Caki2 (cell line): ENCODE results near the gene POU5F2. TPM values are rescaled to one million over a fixed set of nuclear protein-coding genes. Genes with fewer than 3 reads are reported as not detected.

Experiments used
- DNase-seq: peaks from one replicate; pipeline ENCODE4 v3.0.0-alpha.2; 2015; ENCODE audit warnings: low read depth
- in situ Hi-C: cut with HindIII; loops from 2 replicates; pipeline ENCODE4 v1.10.0; 2016; ENCODE audit warnings: low sequenced_read_pairs, low pct_unique_long_range_greater_than_20kb, mixed read lengths
- total RNA-seq: library from RNA; depleted of rRNA; stranded (reverse); fragments of >200 nt; shearing (Covaris generic); gene quantifications from 2 replicates; pipeline ENCODE4 v1.2.3, GENCODE V29; 2014; ENCODE audit warnings: low replicate concordance; rRNA removed

The POU5F2 gene
- total RNA-seq, 1 experiment from 2014 or later: not detected

DNA sequence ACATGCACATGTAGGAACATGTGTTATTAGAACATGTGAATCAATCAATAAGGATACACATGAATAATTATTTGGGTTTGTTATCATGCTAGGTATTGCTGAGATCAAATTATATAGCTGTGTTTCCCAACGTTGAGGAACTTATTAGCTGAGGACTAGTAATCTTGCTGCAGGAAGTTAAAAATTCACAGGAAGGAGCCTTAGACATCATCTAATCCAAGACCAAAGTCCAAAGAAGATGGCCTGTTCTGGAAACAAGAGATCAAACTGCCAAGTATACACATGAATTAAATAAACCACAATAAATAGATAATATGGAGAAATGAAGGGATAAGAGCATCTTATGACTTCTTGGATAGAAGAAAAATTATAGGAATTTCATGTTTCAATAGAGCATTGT is 19.9 kb downstream of the POU5F2 start:
- no peak for DNase-seq
- in situ Hi-C loops: no loop called here

DNA sequence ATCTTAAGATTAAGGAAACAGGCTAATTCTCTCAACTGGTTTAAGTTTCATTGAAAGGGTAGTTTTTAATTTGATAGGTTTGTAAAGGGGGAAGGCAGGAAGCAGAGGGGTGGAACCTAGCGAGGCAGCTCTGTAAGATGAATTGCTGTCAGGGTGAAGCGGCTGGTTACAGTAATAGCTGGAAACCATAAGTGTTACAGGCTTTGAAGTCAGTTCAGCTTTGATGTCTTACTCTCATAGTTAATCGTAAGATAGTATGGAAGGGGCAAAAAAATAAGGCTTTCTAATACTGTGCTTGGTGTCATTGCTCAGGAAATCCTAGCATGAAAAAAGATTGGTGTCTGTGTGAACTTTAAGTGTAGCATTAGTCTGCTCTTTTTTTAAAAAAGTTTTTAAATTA is 20.3 kb downstream of the POU5F2 start:
- in situ Hi-C loops: no loop called here
- no peak for DNase-seq

DNA sequence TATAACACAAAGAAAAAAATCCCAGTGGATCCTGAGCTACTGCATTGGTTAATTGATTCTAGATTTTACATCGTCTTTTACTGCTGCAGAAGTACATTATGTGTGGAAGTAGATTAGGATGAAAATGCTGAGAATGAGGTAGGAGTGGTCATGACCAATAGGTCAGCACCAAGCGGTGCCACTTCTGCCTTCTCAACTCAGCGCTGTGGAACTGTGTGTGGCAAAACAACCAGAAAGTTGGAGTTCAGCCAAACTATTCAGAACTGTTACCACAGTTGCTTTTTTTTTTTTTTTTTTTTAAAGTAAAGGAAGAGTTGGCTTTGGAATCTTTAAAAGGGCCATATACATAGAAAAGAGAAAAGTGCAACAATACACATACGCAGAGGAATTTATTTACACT is 24.2 kb downstream of the POU5F2 start:
- peak; percentile 58 for DNase-seq
- in situ Hi-C loops: no loop called here

DNA sequence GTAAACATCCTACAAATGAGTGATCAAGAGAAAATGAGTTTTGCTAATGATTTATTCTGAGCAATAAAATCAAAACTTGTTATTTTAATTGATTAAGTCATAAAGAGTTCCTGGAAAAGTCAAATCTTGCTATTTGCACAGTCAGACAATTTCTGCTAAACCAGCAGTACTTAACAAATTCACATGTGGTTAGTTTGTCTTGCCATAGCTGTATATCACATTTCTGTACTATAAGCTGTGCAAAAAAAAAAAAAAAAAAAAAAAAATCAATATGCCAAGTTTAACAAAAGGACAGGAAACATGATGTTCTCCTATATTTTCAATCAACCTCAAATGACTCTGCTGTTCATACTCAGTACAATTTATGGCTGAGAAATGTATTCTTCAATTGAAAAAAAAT is 24.9 kb downstream of the POU5F2 start:
- in situ Hi-C loops: no loop called here
- no peak for DNase-seq

DNA sequence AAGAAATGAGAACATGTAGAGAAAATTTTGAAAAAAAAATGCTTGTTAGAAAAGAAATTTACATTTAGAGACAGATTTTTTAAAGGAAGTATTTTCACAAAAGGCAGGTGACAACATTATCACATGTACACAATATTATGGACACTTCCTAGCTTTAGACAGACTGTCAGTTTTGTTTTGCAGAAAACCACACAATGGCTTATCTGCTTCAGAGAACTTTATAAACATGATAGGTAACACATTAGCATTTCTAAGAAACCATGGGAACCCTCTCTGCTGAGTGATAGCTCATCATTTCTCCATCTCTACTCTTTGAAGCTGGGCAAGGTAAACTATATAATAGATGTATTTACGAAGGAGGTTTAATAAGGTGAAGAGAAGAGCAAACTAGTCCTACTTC is 25.6 kb downstream of the POU5F2 start:
- DNase-seq: no peak
- in situ Hi-C loops: no loop called here

DNA sequence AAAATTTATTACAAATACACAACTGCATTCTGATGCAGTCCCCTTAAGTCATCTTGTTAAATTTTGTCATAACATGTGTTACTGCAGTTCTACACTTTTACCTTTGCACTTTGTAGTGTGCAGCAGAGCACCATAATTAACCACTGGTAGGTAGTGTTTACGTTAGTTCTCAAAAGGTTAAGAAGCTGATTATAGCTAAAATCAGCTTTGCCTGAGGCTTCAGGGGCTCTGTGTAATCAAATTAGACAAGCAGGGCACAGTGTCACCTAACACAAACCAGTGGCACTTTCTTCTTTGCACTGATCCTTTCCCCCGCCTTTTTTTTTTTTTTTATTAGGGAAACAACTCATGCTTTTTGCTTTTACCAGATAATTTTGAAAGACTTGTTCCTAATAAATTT is 26.1 kb downstream of the POU5F2 start:
- in situ Hi-C loops: no loop called here
- no peak for DNase-seq

DNA sequence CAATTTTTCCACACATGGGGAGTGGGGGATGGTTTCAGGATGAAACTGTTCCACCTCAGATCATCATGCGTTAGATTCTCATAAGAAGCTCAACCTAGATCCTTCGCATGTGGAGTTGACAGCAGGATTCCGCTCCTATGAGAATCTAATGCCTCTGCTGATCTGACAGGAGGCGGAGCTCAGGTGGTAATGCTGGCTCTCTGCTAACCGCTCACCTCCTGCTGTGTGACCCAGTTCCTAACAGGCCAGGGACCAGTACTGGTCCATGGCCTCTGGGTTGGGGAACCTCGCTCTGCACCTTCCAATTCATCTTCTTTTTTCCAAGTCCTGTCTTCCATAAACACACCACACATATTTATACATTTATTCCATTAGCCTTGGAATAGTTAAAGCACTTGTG is 33.0 kb downstream of the POU5F2 start:
- no peak for DNase-seq
- in situ Hi-C loops: no loop called here

DNA sequence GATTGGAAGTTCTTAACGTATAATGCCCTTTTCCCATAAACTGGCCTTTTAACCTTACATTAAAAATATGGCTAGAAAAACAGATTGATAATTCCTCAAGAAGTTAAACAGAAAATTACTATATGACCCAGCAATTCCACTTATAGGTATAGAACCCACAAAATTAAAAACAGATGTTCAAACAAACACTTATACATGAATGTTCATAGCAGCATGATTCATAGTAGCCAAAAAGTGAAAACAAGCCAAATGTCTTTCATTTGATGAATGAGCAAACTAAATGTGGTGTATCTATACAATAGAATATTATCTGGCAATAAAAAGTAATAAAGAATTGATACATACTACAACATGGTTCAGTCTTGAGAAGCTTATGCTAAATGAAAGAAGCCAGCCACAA is 35.5 kb downstream of the POU5F2 start:
- in situ Hi-C loops: no loop called here
- DNase-seq: no peak

DNA sequence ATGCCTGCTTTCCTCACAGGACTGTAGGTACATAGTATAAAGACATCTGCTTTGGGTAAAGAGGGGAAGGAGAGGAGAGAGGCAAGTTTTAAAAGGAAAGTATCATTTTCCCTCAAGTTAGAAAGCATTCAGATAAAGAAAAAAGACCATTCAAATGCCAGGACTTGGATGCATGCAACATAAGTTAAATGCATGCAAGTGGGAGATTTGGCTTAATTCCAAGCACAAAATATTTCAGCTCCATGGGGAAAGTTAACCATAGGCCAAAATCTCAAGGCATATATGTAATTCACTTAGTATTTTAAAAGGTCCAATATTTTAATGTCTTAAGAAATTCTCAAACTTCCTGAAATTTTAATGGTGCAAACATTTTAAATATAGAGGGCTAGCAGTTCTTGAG is 36.4 kb downstream of the POU5F2 start:
- in situ Hi-C loops: no loop called here
- no peak for DNase-seq

DNA sequence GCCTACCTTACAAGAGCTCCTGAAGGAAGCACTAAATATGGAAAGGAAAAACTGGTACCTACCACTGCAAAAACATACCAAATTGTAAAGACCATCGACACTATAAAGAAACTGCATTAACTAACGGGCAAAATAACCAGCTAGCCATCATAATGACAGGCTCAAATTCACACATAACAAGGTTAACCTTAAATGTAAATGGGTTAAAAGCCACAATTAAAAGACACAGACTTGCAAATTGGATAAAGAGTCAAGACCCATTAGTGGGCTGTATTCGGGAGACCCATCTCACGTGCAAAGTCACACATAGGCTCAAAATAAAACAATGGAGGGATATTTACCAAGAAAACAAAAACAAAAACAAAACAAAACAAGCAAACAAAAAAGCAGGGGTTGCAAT is 49.4 kb downstream of the POU5F2 start:
- DNase-seq: no peak
- in situ Hi-C loops: no loop called here

Other genes starting within 250 kb of the POU5F2 start
- gene NR2F1-AS1, start 160.4 kb downstream of the POU5F2 start, total RNA-seq: 0.67 TPM in 1 of 2 replicates, not detected in the other
- 0.37 TPM in 1 of 2 replicates, not detected in the other for gene NR2F1, start 158.4 kb downstream of the POU5F2 start, total RNA-seq